Activated CD4-positive, alpha-beta T cell treated with anti-CD3 and anti-CD28 coated beads, Interleukin-2, amount 50 U/mL, for 48 hours (primary cell): Measurements from ENCODE around the gene CDH23.

Source experiments
- DNase-seq, 2 experiments: peaks; one replicate each; pipeline ENCODE4 v3.0.0-alpha.2; 2020

The CDH23 gene

DNA sequence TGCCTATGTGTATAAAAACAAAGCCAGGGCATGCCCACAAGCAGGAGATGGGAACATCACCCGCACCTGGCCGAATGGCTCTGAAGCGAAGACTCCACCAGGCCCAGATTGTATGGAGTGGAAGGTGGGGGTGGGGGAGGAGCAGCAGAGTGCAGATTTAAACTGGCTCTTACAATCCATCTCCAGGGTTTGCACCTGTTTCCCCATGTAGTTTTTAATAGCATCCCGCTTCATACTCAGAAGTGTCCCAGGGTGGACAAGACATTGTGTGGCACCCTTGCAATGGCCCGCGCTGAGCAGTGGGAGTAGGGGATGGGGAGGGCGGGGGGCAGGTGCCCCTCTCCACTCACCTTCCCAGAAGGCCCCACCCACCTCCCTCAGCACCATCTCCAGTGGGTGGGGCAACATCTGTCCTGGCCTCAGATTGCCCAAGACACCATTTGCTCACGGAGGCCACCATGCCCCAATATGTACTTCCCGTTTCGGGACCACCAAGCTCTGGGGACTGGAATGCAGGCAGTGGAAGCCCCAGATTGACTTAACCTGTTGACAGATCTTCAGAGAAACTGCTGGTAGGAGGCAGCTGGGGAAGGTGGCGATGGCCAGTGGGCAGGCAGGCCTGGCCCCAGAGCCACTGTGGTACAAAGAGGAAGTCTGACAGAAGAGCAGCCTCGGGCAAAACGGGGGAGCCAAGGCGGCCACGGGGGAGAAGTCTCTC, 353.6 kb downstream of the CDH23 start:
- no peak for DNase-seq

DNA sequence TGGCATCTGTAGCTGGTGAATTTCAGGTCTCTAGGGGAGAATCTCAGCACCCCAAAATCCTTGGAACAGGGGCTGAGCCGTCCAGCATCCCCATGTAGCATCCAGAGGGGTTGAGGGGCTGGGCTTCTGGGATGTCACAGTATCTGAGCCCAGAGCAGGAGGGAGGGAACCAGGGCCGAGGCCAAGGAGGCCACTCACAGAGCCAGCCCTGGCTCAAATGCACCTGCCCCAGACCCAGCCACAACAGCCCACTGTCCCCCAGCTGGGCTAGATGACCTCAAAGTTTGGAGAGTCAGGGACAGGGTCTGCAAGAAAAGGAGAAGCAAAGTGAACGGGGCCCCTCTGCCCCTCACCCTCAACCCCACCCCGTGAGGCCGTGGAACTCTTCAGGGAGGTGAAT, 354.3 kb downstream of the CDH23 start:
- no peak for DNase-seq

DNA sequence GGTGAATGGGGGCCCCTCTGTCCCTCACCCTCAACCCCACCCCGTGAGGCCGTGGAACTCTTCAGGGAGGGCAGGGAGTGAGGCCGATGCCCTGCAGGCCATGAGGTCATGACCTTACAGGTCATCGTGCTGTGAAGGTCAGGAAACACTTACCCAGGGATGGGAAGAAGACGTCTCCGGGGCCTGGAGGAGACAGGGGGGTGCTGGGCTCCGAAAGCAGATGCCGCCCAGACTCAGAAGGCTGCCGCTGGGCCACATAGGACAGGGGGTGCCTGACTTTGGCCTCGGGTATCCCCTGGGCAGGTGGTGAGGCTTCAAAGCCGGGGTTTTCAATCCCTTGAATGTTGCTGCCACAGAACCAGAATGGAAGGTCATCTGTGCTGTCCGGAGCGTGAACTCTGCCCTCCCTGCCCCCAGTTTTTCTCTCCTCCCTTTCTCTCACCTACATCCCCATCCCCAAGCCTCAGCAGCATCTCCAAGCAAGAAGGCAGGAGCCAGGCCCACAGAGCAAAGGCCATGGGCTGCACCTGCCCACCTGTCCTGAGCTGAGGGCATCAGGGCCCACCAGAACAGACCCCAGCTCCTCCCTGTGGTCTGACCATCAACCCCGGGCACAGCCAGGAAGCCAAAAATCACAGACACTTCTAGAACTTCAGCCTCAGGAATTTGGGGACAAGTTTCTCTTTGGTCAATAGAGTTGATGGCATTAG, 354.9 kb downstream of the CDH23 start:
- DNase-seq: no peak

DNA sequence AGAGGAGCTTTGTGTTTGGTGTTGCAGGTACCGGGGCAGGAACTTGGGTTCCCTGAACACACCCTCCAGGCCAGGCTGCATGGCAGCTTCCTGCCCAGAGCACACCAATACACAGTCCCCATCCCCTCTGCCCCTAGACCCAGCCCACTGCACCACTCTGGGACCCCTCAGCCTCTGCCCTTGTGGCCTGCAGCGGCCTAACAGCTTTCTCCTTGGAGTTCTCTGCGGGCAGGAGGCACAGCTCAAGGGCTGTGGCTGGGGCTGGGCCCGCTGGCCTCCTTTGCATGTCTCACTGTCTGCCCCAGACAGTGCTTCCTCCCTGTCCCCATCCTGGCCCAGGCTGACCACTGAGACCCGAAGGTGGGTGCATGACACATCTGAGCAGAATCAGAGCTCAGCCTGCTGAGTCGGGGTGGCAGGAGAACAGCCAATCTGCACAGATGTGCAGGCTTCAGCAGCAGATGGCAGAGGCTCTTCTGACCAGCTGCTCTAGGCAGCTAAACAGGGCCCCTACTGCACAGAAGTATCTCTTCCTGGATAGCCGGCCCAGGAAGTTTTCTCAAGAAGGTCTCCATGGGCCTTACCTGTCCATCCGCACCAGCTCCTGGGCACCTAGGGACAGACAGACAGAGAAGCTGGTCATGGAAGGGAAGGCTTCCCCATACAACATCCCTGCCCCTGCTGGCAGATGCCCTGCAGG, 355.8 kb downstream of the CDH23 start:
- no peak for DNase-seq

DNA sequence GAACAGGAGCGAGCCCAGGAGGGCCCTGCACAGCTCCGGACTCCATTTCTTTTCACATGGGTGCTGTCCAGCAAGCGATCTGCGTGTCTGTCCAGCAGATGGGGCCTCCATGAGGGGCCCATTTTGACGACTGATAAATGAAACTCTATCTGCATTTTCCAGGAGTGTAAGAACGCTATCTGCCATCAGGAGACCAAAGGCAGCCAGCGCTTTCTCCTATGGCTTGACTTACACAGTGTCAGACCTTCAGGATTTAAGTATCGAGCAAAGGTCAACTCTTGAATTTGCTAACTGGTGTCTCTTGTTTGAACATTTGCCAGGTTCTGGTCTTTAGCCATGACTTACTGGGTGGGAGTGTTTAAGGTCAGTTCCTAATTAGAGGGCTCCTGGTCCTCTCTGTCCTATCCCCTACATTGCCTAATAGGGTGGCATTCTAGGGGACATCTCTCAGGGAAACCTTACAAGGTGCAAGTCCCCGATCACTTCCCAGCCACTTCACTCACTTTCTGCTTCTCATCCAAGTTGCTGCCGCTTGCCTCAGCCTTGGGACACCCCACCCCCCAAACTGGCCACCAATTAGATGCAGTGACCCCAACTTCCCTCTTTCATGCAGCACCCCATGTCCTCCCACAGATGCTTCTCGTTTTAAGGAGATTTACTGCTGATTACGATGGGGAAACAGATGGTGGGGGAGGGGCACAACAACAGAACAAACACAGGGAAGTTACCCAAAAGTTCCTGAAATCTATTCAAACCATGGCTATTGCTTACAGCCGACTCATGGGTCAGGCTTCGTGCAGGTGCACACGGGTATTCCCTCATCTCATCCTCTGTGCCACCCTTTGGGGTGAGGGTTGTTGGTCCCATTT, 356.6 kb downstream of the CDH23 start:
- DNase-seq: no peak

DNA sequence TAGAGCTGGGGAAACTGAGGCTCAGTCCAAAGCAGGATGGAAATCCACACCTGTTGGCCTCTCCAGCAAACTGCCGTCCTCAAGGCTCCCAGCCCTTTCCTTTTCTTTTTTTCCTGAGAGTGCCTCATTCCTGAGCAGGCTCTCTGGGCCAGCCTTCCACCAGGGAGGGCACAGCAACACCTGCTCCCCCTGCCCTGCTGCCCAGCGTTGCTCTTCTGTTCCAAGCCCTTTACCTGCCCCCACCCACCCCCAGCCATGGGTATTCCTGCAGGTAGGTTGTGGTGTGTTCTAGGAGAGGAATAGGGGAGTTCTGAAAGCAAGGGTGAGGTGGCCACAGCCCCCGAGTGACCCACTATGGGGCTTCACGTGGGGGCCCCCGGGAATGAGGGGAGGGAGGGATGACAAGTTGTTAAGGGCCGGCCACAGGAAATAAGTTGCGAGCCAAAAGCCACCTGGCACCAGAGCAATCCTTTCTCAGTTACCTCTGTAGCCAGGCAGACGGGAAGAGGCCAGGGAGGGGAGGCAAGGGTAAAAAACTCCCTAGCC, 357.3 kb downstream of the CDH23 start:
- DNase-seq: no peak

DNA sequence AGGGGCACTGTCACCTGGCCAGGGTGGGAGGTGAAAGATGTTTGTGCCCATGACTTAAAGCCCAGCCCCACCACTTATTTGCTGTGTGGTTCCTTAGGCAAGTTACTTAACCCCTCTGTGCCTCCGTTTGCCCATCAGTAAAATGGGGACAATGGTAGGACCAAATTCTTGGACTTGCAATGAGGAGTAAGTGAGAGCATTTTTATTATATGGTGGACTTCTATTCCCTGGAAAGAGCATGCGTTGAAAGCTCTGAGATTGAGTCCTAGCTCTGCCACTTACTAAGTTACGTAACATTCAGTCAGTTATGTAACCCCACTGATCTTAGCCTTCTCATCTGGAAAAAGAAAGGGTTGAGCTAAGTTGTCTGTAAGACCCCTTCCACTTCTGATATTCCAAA, 357.8 kb downstream of the CDH23 start:
- DNase-seq: no peak

DNA sequence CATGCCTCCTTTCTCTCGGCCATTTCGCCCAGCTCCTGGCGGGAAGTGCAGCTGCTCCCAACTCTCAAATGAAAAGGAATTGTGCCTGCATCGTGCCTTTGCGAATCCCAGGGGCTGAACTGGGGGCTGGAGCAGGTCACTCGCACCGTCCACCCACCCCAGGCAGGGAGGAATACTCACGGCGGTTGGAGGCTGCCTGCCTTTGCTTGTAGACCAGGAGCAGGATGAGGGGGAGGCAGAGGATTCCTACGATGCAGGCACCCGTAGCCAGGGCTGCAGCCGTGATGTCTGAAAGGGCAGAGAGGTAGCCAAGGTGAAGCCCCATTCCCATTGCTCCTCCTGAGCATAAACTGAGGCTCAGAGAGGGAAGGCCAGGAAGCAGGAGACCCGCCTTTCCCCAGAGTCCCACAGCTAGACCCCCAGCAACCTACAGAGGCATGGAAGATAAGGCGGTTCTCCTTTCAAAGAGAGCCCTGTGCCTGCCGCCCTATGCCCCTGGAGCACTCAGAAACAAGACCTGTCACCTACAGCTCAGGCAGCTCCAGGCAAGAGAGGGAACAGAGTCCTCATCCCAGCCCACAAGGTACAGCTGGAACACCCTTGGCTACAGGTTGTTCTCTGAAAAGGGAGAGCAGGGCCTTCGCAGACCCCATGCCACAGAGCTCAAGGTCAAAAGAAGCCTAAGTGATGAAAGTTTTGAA, 358.6 kb downstream of the CDH23 start:
- no peak for DNase-seq

DNA sequence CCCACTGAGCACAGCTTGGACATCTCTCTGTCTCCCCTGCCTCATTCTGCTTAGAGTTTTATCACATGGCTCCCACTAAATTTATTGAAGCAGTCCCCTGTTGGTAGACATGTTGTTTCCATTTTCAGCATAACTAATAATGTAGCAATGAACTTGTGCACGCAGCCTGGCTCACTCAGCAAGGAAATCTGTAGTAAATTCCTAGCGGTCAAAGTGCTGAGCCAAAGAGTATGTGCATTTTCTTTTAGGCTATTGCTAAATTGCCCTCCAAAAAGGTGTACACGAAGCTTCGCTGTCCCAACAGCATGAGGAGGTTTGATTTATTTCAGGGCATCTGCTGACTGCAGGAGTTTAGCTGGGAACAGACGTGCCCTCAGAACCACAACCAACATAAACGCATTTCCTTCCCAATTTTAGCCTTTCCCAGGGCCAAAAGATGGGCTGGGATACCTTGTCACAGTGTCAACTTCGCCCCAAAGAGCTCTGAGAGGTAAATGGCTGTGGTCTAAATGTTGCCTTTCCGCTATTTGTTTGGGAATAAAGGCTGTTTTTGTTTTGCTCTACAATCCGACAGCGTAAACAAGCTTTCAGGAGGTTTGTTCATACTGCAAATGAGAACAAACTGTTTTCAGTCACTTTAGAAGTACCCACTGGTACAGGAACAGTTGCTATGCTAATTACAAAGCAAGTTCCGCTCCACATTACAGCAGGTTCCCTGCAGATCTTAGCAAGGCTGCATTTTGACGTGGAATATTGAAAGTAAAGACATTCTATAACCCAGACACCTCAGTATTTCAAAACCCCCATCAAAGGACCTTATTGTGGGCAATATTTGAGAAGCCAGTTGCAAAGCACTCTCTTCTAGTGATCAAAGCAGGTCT, 359.8 kb downstream of the CDH23 start:
- no peak for DNase-seq

DNA sequence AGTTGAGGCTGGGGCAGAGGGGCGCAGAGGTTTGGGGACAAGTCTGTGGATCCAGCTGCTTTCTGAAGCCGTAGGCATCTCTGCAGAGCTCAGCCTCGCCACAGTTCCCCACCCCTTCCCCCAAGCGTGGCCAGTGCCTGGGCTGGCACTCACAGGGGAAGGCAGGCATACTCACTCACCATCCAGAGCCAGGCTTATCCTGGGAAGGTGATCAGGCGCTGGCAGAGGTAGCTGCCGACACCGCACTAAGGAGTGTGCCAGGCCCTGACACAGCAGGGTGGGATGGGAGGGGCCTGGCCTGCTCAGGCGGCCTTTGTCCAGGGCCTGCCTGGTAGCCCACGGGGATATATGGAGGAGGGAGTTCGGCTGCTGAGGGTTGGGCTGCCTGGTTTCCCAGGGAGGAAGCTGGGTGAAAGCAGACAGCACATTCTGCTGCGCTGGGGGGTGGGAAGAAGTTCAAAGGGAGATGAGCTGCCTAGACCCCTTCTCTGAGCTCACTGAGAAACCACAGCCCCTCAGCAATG, 360.7 kb downstream of the CDH23 start:
- DNase-seq: peak in 1 of 2 experiments; percentile 26

DNA sequence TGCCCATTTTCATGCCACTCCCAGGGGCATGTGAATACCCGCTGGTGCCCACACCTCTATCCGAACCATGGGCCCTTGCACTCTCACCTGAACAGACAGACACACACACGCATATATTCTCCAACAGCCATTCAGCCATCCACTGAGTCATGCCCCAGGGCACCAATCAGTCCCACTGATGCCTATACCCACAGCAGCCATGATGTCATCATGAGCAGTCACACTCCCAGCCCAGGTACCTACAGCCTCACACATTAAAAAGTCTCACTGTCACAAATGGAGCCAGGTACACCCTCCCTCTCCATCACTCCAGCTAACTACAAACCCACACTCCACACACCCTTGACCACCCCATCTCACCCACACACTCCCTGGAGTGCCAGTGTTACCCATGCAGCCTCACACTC, 364.4 kb downstream of the CDH23 start:
- peak in 1 of 2 experiments; percentile 62 for DNase-seq

DNA sequence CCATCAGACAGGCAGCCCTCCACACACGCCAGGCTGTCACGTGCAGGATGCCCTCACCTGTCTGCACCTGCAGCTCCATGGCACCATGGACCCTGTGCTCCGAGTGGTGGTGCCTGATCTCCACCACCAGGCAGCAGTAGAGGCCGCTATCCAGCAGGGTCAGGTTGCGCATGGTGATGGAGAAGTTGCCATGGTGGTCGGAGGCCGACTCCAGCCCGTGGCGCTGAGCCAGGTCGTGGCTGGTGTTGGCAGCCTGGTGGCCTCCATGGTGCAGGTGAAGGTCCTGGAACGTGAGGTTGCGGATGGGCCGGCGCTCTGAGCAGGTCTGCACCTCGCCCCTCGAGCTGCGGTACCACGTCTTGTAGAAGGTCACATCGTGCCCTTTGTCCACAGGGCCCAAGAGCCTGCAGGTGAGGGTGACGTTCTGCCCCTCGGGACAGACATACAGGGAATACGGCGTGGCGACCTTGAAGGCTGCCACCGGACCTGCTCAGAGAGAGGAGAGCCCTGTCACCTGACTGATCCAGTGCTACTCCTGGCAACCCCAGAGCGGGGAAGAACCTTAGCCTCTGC, 364.9 kb downstream of the CDH23 start:
- peak in 1 of 2 experiments; percentile 7 for DNase-seq

DNA sequence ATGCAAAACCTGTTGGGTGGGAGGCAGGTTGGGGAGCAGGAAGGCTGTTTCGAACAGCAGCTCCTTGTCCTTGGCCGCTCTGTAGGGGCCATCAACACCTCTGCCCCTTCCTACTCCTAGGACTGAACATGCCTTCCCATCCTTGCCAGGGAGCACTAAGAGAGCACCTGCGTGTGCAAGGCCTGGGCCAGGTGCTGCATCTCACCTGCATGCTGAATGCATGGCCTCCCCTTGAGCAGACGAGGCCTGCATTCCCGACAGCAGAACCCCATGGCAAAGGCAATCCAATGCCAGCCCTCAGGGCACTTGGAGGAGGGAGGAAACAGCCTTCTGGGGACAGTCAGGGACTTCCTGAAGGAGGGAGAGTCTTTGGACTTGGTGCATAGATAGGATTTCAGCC, 365.6 kb downstream of the CDH23 start:
- DNase-seq: no peak

DNA sequence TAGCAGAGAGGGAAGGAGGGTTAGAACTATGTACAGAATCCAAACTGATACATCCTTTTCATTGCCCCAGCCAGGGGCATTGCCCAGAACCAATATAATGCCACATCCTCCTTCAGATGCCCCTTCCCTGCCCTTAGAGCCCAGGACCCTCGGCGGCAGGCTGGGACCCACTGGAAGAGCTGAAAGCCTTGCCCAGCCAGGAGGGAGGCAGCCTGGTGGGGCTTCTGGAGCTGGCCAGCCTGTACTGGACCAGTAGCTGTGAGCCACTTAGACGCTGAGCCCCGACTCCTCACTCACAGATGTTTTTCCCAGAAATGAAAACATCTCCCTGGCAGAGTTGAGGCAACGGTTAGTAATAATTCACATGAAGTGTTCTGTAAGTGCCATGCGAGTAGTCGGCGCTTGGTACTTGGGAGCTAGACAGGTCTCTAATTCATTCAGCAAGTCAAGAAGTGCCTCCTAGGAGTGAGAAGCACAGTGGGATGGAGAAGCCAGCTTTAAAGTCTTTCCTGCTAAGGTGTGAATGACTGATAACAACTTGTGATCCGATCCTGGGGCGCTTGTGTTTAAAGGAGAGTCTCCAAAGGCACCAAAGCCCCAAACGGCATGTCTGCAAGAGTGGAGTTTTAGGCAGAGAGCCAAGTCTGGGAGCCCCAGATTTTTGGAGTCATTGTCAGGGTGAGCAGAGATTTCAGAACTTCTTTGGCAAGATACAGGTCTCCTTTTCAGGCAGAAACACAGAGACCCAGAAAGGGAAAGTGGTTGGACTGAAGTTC, 366.8 kb downstream of the CDH23 start:
- DNase-seq: no peak

DNA sequence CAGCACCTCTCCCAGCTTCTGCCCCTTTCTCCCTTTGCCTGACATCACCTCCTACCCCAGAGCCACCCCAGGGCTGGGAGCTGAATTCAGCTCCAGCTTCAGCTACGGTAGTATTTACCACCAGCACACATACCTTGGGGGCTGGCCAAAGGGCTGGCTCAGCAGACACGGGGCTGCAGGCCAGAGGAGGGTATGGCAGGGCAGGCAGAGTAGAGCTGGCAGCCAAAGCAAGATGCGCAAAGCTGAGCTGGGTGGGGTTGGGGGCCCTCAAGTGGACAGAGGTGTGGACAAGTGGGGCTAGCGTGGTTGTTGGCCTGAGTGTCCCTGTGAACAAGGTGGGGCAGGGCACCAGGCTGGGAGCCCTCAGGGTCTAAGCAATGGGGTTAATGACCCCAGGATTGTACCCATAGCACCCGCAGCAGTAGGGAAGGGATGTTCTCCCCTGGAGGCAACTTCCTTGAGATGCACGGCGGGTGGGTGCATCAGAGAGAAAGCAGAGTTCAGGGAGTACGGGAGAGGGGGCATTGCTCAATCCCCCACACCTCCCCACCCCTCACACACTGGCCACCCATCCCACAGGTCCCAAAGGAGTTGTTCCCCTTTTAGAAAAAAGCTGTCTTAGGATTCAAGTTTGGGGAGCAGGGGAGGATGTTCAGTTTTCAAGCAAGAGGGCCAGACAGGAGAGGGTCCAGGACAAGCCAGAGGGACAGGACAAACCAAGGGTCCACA, 368.6 kb downstream of the CDH23 start:
- no peak for DNase-seq

DNA sequence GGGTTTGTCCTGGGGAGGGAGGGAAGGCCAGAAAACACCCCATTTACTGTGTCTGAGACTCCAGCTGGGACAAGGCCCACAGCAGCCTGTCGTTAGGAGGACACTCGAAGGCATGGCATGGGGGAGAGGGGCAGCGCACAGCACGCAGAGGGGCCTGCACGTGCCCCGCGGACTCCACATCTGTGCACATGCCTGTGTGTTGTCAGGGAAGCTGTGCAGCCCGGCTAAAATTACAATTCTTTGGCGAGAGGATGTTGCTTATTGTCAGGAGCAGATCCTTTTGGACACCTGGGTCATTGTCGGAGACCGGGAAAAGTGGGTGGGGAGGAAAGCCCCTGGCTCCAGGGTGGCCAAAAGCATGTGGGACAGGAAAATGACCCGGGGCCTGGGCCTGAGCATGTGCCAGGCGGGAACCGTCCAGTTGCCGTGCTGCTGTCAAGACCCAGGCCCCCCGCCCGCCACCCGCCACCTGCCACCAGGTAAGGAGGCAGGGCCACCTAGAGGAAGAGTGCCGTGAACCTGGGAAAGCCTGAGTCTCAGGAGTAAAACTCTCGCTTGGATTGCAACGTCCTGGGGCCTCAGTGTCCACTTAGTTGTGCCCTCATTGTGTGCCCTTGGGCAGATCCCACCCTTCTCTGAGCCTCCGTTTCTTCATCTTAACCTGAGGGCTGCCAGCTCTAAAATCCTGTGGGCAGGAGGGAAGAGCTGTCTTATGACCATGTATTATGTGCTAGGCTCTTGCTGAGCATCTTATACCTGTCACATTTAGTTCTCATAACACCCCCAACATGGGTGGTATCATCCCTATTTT, 369.4 kb downstream of the CDH23 start:
- no peak for DNase-seq

DNA sequence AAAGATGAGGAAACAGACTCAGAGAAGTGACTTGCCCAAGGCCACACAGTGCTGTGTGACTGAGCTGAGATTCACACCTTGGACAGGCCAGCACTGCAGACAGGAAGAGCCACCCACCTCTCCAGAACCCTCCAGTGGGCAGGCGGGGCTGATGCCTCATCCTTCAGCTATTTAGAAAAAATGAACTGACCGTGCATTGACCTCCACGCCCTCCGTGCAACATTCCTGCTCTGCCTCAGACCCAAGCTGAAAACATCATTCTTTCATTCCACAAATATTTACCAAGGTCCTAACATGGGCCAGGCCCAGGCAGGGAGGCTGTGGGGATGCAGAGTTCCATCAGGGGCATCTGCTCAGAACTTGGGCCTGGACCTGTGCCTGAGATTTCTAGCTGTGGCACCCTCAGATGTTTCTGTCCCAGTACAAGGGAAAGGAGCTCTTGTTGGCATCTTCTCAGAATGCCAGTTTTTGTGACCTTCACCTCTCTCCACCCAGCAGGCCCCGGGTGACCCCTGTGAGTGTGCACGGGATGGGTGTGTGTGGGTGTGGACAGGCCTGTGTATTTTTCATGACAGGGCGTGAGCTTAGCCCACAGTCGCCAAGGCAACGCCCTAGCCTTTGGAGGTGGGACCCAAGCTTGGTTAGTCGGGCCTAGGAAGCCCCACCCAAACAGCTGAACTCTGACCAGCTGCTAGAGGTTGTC, 370.1 kb downstream of the CDH23 start:
- DNase-seq: no peak
